H9 (cell line): Measurements from ENCODE around the gene SCFD2. TPM values are rescaled to one million over a fixed set of nuclear protein-coding genes. Genes with fewer than 3 reads are reported as not detected.

ENCODE experiments used
- DNase-seq: peaks from one replicate; pipeline ENCODE4 v3.0.0-alpha.2; 2017
- H2AFZ ChIP-seq: one replicate; pipeline ENCODE4 v1.6.1; 2013; ENCODE audit warnings: mild to moderate bottlenecking, low read length, control low read depth, moderate library complexity
- H2AK5ac ChIP-seq: 2 replicates; pipeline ENCODE4 v1.6.1; 2013; ENCODE audit warnings: low read length, control low read depth, mixed read lengths; ENCODE audit not compliant: insufficient read length
- H2BK120ac ChIP-seq: one replicate; pipeline ENCODE4 v1.6.1; 2013; ENCODE audit warnings: low read depth, mild to moderate bottlenecking, low read length, control low read depth, inconsistent platforms; ENCODE audit not compliant: poor library complexity, severe bottlenecking
- H2BK12ac ChIP-seq: 2 replicates; pipeline ENCODE4 v1.6.1; 2013; ENCODE audit warnings: low read length, control low read depth, mixed read lengths, low read depth; ENCODE audit not compliant: insufficient read length
- H2BK15ac ChIP-seq: 2 replicates; pipeline ENCODE4 v1.6.1; 2013; ENCODE audit warnings: low read depth, low read length, control low read depth
- H2BK20ac ChIP-seq: one replicate; pipeline ENCODE4 v1.6.1; 2013; ENCODE audit warnings: low read depth, mild to moderate bottlenecking, low read length, control low read depth, inconsistent platforms; ENCODE audit not compliant: poor library complexity, severe bottlenecking
- H2BK5ac ChIP-seq: 2 replicates; pipeline ENCODE4 v1.6.1; 2013; ENCODE audit warnings: low read length, control low read depth, mixed read lengths; ENCODE audit not compliant: insufficient read length
- H3K14ac ChIP-seq: 2 replicates; pipeline ENCODE4 v1.6.1; 2013; ENCODE audit warnings: low read length, control low read depth; ENCODE audit not compliant: insufficient read depth
- H3K18ac ChIP-seq: 2 replicates; pipeline ENCODE4 v1.6.1; 2013; ENCODE audit warnings: low read depth, mild to moderate bottlenecking, mixed read lengths, low read length, control low read depth; ENCODE audit not compliant: insufficient read length
- H3K23ac ChIP-seq: 2 replicates; pipeline ENCODE4 v1.6.1; 2013; ENCODE audit warnings: low read length, control low read depth, mixed read lengths, low read depth; ENCODE audit not compliant: insufficient read length
- H3K23me2 ChIP-seq: 2 replicates; pipeline ENCODE4 v1.6.1; 2013; ENCODE audit warnings: low read depth, mild to moderate bottlenecking, mixed read lengths, low read length, control low read depth; ENCODE audit not compliant: insufficient read length, poor library complexity, severe bottlenecking
- H3K27ac ChIP-seq: 2 replicates; pipeline ENCODE4 v1.5.1; 2013; ENCODE audit warnings: low read length, control low read depth, mixed read lengths, low read depth; ENCODE audit not compliant: insufficient read length
- H3K27me3 ChIP-seq: 2 replicates; pipeline ENCODE4 v1.6.1; 2013; ENCODE audit warnings: low read length, control low read depth, inconsistent platforms; ENCODE audit not compliant: insufficient read depth
- H3K4ac ChIP-seq: 2 replicates; pipeline ENCODE4 v1.6.1; 2013; ENCODE audit warnings: low read depth, mild to moderate bottlenecking, control low read depth, inconsistent platforms, low read length, moderate library complexity
- H3K4me1 ChIP-seq: 2 replicates; pipeline ENCODE4 v1.6.1; 2013; ENCODE audit warnings: low read length, control low read depth, inconsistent platforms; ENCODE audit not compliant: insufficient read depth
- H3K4me2 ChIP-seq: 2 replicates; pipeline ENCODE4 v1.6.1; 2013; ENCODE audit warnings: low read length, control low read depth, mixed read lengths; ENCODE audit not compliant: insufficient read length, insufficient read depth
- H3K56ac ChIP-seq: 2 replicates; pipeline ENCODE4 v1.6.1; 2013; ENCODE audit warnings: low read depth, mild to moderate bottlenecking, mixed read lengths, low read length, control low read depth; ENCODE audit not compliant: insufficient read length
- H3K79me1 ChIP-seq: 2 replicates; pipeline ENCODE4 v1.6.1; 2013; ENCODE audit warnings: low read depth, mild to moderate bottlenecking, moderate library complexity, low read length, control low read depth, inconsistent platforms; ENCODE audit not compliant: insufficient read depth, poor library complexity, severe bottlenecking
- H3K79me2 ChIP-seq: 2 replicates; pipeline ENCODE4 v1.6.1; 2013; ENCODE audit warnings: low read length, control low read depth, inconsistent platforms; ENCODE audit not compliant: insufficient read depth
- H3K9ac ChIP-seq: 2 replicates; pipeline ENCODE4 v1.6.1; 2013; ENCODE audit warnings: low read length, control low read depth, mixed read lengths; ENCODE audit not compliant: insufficient read length; ENCODE audit errors: extremely low read depth
- H3K9me3 ChIP-seq: one replicate; pipeline ENCODE4 v1.6.1; 2013; ENCODE audit warnings: low read depth, low read length, inconsistent platforms; ENCODE audit not compliant: control insufficient read depth
- H3T11ph ChIP-seq: one replicate; pipeline ENCODE4 v1.6.1; 2013; ENCODE audit warnings: mild to moderate bottlenecking, low read length, control low read depth, inconsistent platforms
- H4K20me1 ChIP-seq: one replicate; pipeline ENCODE4 v1.6.1; 2013; ENCODE audit not compliant: control insufficient read depth, insufficient read length, insufficient read depth
- H4K5ac ChIP-seq: 2 replicates; pipeline ENCODE4 v1.6.1; 2013; ENCODE audit warnings: low read depth, mild to moderate bottlenecking, mixed read lengths, low read length, control low read depth; ENCODE audit not compliant: insufficient read length
- H4K8ac ChIP-seq: replicated peaks from 2 replicates; pipeline ENCODE4 v1.6.1; 2013; ENCODE audit warnings: low read length, control low read depth, mixed read lengths, low read depth; ENCODE audit not compliant: insufficient read length
- H4K91ac ChIP-seq: 2 replicates; pipeline ENCODE4 v1.6.1; 2013; ENCODE audit warnings: low read depth, mild to moderate bottlenecking, moderate library complexity, mixed read lengths, low read length, control low read depth; ENCODE audit not compliant: insufficient read length
- H3K27ac Mint-ChIP-seq, 3 experiments: 2 replicates in 2 of 3; 3 replicates in 1 of 3; pipeline ENCODE4 v1.8.0; 2020 to 2021; ENCODE audit warnings: mixed read lengths in 3 of 3, mild to moderate bottlenecking in 1 of 3, moderate library complexity in 1 of 3
- H3K27me3 Mint-ChIP-seq: 2 replicates; pipeline ENCODE4 v1.8.0; 2021; ENCODE audit warnings: low read depth, mild to moderate bottlenecking, moderate library complexity, mixed read lengths
- H3K36me3 Mint-ChIP-seq, 3 experiments: 2 replicates in 2 of 3; 3 replicates in 1 of 3; pipeline ENCODE4 v1.8.0; 2020 to 2021; ENCODE audit warnings: low read depth in 3 of 3, mixed read lengths in 3 of 3; ENCODE audit not compliant: insufficient read depth in 1 of 3
- H3K4me1 Mint-ChIP-seq, 2 experiments: 2 replicates each; pipeline ENCODE4 v1.8.0; 2020; ENCODE audit warnings: mixed read lengths in 2 of 2
- H3K4me3 Mint-ChIP-seq, 2 experiments: 2 replicates in 1 of 2; 3 replicates in 1 of 2; pipeline ENCODE4 v1.8.0; 2020 to 2021; ENCODE audit warnings: mild to moderate bottlenecking in 2 of 2, mixed read lengths in 2 of 2, moderate library complexity in 1 of 2
- H3K9me3 Mint-ChIP-seq, 2 experiments: 2 replicates in 1 of 2; 3 replicates in 1 of 2; pipeline ENCODE4 v1.8.0; 2020; ENCODE audit warnings: mild to moderate bottlenecking in 2 of 2, mixed read lengths in 2 of 2, moderate library complexity in 1 of 2
- WGBS: extraction: QIAGEN DNeasy Blood & Tissue Kit; methylation state at CpG from one replicate; pipeline ENCODE4 v1.1.7; 2013; ENCODE audit warnings: missing lambda C conversion rate, low lambda C conversion rate, mixed read lengths; ENCODE audit not compliant: insufficient read length; ENCODE audit errors: extremely low coverage; 5-methylcytosine and 5-hydroxymethylcytosine counted together
- total RNA-seq: library from RNA; stranded (reverse); gene quantifications from 2 replicates; pipeline ENCODE4 v1.2.1, GENCODE V29; 2021
- TF ChIP-seq, protein P1 (sequence below): fragments of 200-600 bp; sonication (generic); conservative IDR thresholded peaks from 3 replicates; pipeline ENCODE4 v1.8.0; 2021; ENCODE audit warnings: antibody characterized with exemption, mild to moderate bottlenecking

SCFD2 gene
- total RNA-seq, 1 experiment from 2014 or later = 10.1 TPM

DNA sequence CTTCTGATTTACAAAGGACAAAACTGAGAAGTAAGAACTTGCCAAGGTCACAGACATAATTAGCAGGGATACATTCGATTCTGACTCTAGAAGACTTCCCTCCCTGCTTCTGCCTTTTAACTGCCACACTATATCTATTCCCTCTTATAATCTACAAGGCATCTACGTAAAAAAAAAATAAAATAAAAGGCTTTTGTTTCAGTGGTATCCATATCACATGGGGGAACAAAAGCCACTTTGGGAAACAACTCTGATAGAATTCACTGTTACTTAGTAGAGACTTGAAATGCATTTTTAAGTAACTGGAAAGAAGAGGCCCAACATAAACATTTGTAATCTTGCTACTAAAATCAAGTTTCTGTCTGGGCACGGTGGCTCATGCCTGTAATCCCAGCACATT is 247.2 kb downstream of the SCFD2 start:
- Histone ChIP-seq H3K23me2 (no peaks in the 10 kb centered on the region), H4K91ac (no peak overlapping the region), H2BK12ac (no peak overlapping the region), H4K8ac (no peak overlapping the region), H3K4me2 (no peak overlapping the region), H3K79me1 (no peaks in the 10 kb centered on the region), H3K79me2 (no peaks in the 10 kb centered on the region), H4K5ac (no peak overlapping the region), H2BK120ac (no peak overlapping the region), H4K20me1 (no peaks in the 10 kb centered on the region), H3T11ph (no peak overlapping the region), H3K4me1 (no peaks in the 10 kb centered on the region), H3K56ac (no peak overlapping the region), H3K23ac (no peak overlapping the region), H3K18ac (no peak overlapping the region), H2AK5ac (no peak overlapping the region), H3K9ac (no peak overlapping the region), H3K4ac (no peak overlapping the region), H2AFZ (no peak overlapping the region), H2BK20ac (no peak overlapping the region), H2BK15ac (no peak overlapping the region), H3K9me3 (no peaks in the 10 kb centered on the region), H3K27ac (no peak overlapping the region), H3K14ac (no peak overlapping the region), H2BK5ac (no peak overlapping the region), H3K27me3 (no peaks in the 10 kb centered on the region)
- Mint-ChIP-seq H3K27ac (no peak overlapping the region), H3K4me1 (peaks cover 11 to 13% of the 10 kb centered on the region in 2 experiments), H3K9me3 (peaks cover 0 to 3% of the 10 kb centered on the region in 2 experiments; a peak in 1 of 5 replicates), H3K27me3 (no peaks in the 10 kb centered on the region), H3K36me3 (no peaks in the 10 kb centered on the region; a peak in 1 of 7 replicates), H3K4me3 (no peak overlapping the region)
- TF ChIP-seq, protein P1, sequence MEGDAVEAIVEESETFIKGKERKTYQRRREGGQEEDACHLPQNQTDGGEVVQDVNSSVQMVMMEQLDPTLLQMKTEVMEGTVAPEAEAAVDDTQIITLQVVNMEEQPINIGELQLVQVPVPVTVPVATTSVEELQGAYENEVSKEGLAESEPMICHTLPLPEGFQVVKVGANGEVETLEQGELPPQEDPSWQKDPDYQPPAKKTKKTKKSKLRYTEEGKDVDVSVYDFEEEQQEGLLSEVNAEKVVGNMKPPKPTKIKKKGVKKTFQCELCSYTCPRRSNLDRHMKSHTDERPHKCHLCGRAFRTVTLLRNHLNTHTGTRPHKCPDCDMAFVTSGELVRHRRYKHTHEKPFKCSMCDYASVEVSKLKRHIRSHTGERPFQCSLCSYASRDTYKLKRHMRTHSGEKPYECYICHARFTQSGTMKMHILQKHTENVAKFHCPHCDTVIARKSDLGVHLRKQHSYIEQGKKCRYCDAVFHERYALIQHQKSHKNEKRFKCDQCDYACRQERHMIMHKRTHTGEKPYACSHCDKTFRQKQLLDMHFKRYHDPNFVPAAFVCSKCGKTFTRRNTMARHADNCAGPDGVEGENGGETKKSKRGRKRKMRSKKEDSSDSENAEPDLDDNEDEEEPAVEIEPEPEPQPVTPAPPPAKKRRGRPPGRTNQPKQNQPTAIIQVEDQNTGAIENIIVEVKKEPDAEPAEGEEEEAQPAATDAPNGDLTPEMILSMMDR = no peak
- no CpG with 5 or more reads among the region's 3 CpGs for WGBS
- DNase-seq = no peak
